Liver (tissue), 3 donors: ENCODE measurements around the gene SLC9A2.

Experiments used
- ATF3 ChIP-seq: IDR thresholded peaks from 2 replicates; pipeline ENCODE4 v1.6.1; 2016; ENCODE audit warnings: antibody characterized with exemption
- CTCF ChIP-seq: fragments of 150-350 bp; IDR thresholded peaks from 2 replicates; pipeline ENCODE4 v1.5.1; 2017; ENCODE audit warnings: improper control_type of control experiment, low read depth, low read length; ENCODE audit not compliant: missing input control
- EGR1 ChIP-seq, 2 donors: IDR thresholded peaks; 2 replicates each; pipeline ENCODE4 v1.6.1; 2016 to 2018; ENCODE audit warnings: antibody characterized with exemption in 2 of 2, low read depth in 2 of 2
- GABPA ChIP-seq, 2 donors: IDR thresholded peaks in 1 of 2; conservative IDR thresholded peaks in 1 of 2; 2 replicates each; pipeline ENCODE4 v1.6.1; 2016; ENCODE audit warnings: antibody characterized with exemption in 2 of 2, mild to moderate bottlenecking in 1 of 2, moderate library complexity in 1 of 2
- JUND ChIP-seq, 2 donors: IDR thresholded peaks; 2 replicates each; pipeline ENCODE4 v1.6.1; 2016; ENCODE audit warnings: antibody characterized with exemption in 2 of 2
- MAX ChIP-seq: IDR thresholded peaks from 2 replicates; pipeline ENCODE4 v1.6.1; 2016; ENCODE audit warnings: antibody characterized with exemption
- RAD21 ChIP-seq, 2 donors: IDR thresholded peaks; 2 replicates each; pipeline ENCODE4 v1.6.1; 2016; ENCODE audit warnings: antibody characterized with exemption in 2 of 2, mild to moderate bottlenecking in 2 of 2
- REST ChIP-seq: IDR thresholded peaks from 2 replicates; pipeline ENCODE4 v1.6.1; 2016; ENCODE audit warnings: antibody characterized with exemption, mild to moderate bottlenecking
- YY1 ChIP-seq: IDR thresholded peaks from 2 replicates; pipeline ENCODE4 v1.6.1; 2016; ENCODE audit warnings: antibody characterized with exemption, mild to moderate bottlenecking
- donor health status: healthy.
- donor health status: healthy.

GRCh38 chr2:102632380-102633175 lies 13.2 kb downstream of the SLC9A2 start:
- TF ChIP-seq CTCF (no peak), YY1 (no peak), GABPA (IDR thresholded peaks at IDR 0.05 in 1 of 2, conservative IDR thresholded peaks at IDR 0.05 in 1 of 2) (no peak), RAD21 (IDR thresholded peaks at IDR 0.05) (no peak), REST (no peak), MAX (no peak), EGR1 (IDR thresholded peaks at IDR 0.05; ENCODE audit: low read depth in 2 of 2) (no peak), ATF3 (no peak), JUND (IDR thresholded peaks at IDR 0.05) (no peak)
